ENCODE measurements around the gene ATP1A4. TPM values are rescaled to one million over a fixed set of nuclear protein-coding genes. Genes with fewer than 3 reads are reported as not detected.

Gene ATP1A4
- total RNA-seq, 1 experiment from 2014 or later = not detected

- no peak for DNase-seq (ENCODE audit: low spot score)
- peaks cover 9% of the 10 kb centered on the region for H3K4me1 ChIP-seq (ENCODE audit: insufficient read depth, low read length, poor library complexity, severe bottlenecking)
- no peaks in the 10 kb centered on the region for H3K27me3 ChIP-seq (replicated peaks; ENCODE audit: insufficient read depth, low read depth, low read length, poor library complexity)
- H3K27ac ChIP-seq (ENCODE audit: low read depth, low read length, poor library complexity, severe bottlenecking) = no peak overlapping the region
- CTCF ChIA-PET = no interaction called here
- TSS peak; percentile 69 for BruUV-seq (replicated peaks)
- no peak for TF ChIP-seq CTCF (conservative IDR thresholded peaks at IDR 0.05; ENCODE audit: low read depth, low read length)
- no peak for TF ChIP-seq EZH2 (IDR thresholded peaks at IDR 0.05; ENCODE audit: borderline replicate concordance, low read depth, low read length, poor library complexity, severe bottlenecking)
- POLR2A ChIA-PET (ENCODE audit: low non-redundant PET) = no interaction called here
- intact Hi-C loops (cut with micrococcal nuclease; ENCODE audit: unreplicated experiment) = no loop called here
- H3K4me3 ChIP-seq (ENCODE audit: low read depth, low read length, poor library complexity, severe bottlenecking) = no peak overlapping the region
- H3K9me3 ChIP-seq (ENCODE audit: low read depth, low read length, poor library complexity, severe bottlenecking) = no peaks in the 10 kb centered on the region
- peaks cover 94% of the 10 kb centered on the region for H3K36me3 ChIP-seq (ENCODE audit: insufficient read depth, low read length, poor library complexity, severe bottlenecking)
These were observed 63.2 kb downstream of the ATP1A4 start for GRCh38 chr1:160214481-160215140.

DNA sequence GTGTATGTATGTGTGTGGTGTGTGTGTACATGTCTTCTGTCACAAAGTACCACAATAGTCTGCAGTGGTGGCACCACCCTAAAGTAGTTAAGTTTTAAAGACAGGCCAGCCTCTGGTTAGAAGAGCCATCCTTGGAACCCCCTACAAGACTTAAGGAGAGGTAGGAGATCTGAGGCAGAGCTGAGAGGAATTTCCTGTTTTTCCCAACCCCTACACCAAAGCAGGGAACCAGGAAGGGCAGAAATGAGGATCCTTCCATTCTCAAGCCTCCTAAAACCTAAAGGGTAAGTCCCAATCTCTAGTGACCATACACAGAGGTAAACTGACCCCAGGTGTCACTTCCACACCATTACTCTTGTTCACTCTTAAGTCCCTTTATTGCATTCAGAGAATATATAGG, 64.9 kb downstream of the ATP1A4 start:
- no peaks in the 10 kb centered on the region for H3K27me3 ChIP-seq (replicated peaks; ENCODE audit: insufficient read depth, low read depth, low read length, poor library complexity)
- ChIA-PET POLR2A (ENCODE audit: low non-redundant PET) (no interaction called here), CTCF (interaction anchor here (0.6 kb wide), 1 partner anchor 11 kb away, joined by 3 read pairs; no protein-coding TSS in a partner anchor)
- H3K9me3 ChIP-seq (ENCODE audit: low read depth, low read length, poor library complexity, severe bottlenecking) = no peaks in the 10 kb centered on the region
- no peak for DNase-seq (ENCODE audit: low spot score)
- H3K36me3 ChIP-seq (ENCODE audit: insufficient read depth, low read length, poor library complexity, severe bottlenecking) = peaks cover 92% of the 10 kb centered on the region
- TF ChIP-seq EZH2 (IDR thresholded peaks at IDR 0.05; ENCODE audit: borderline replicate concordance, low read depth, low read length, poor library complexity, severe bottlenecking) = no peak
- no peak for TF ChIP-seq CTCF (conservative IDR thresholded peaks at IDR 0.05; ENCODE audit: low read depth, low read length)
- intact Hi-C loops (cut with micrococcal nuclease; ENCODE audit: unreplicated experiment) = no loop called here
- no peak overlapping the region for H3K4me3 ChIP-seq (ENCODE audit: low read depth, low read length, poor library complexity, severe bottlenecking)
- BruUV-seq (replicated peaks) = no TSS peak
- H3K4me1 ChIP-seq (ENCODE audit: insufficient read depth, low read length, poor library complexity, severe bottlenecking) = no peaks in the 10 kb centered on the region
- no peak overlapping the region for H3K27ac ChIP-seq (ENCODE audit: low read depth, low read length, poor library complexity, severe bottlenecking)

DNA sequence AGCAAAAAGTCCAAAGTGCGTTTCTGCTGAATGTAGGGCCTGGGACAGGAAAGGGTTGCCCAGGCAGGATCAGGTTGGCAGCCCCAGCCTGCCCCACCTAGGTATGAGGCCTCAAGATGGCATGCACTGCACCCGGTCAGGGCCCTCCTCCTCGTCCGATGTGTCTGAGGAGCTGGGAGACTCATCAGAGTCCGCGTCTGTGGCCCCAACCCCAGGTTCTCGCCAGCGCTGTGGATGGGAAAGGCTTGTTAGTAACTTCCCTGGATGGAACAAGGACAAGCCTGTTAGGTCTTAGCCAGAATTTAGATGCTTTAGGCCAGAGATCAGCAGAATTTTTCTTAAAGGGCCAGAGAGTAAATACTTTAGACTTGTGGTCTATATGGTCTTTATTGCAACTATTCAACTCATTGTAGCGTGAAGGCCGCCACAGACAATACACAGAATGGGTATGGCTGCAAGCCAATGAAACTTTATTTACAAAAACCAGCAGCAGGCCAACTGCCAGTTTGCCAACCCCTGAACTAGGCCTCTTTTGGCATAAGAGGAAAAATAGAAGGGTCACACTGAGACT, 66.2 kb downstream of the ATP1A4 start:
- H3K9me3 ChIP-seq (ENCODE audit: low read depth, low read length, poor library complexity, severe bottlenecking) = no peaks in the 10 kb centered on the region
- TF ChIP-seq EZH2 (IDR thresholded peaks at IDR 0.05; ENCODE audit: borderline replicate concordance, low read depth, low read length, poor library complexity, severe bottlenecking) (no peak), CTCF (conservative IDR thresholded peaks at IDR 0.05; ENCODE audit: low read depth, low read length) (no peak)
- H3K4me1 ChIP-seq (ENCODE audit: insufficient read depth, low read length, poor library complexity, severe bottlenecking) = no peaks in the 10 kb centered on the region
- DNase-seq (ENCODE audit: low spot score) = no peak
- ChIA-PET CTCF (no interaction called here), POLR2A (ENCODE audit: low non-redundant PET) (no interaction called here)
- BruUV-seq (replicated peaks) = no TSS peak
- H3K27me3 ChIP-seq (replicated peaks; ENCODE audit: insufficient read depth, low read depth, low read length, poor library complexity) = no peaks in the 10 kb centered on the region
- no peak overlapping the region for H3K4me3 ChIP-seq (ENCODE audit: low read depth, low read length, poor library complexity, severe bottlenecking)
- intact Hi-C loops (cut with micrococcal nuclease; ENCODE audit: unreplicated experiment) = no loop called here
- no peak overlapping the region for H3K27ac ChIP-seq (ENCODE audit: low read depth, low read length, poor library complexity, severe bottlenecking)
- H3K36me3 ChIP-seq (ENCODE audit: insufficient read depth, low read length, poor library complexity, severe bottlenecking) = peaks cover 92% of the 10 kb centered on the region

Measured in A673 (cell line).